ENCODE data around the gene TPCN2. TPM values are rescaled to one million over a fixed set of nuclear protein-coding genes. Genes with fewer than 3 reads are reported as not detected.

The TPCN2 gene
- polyA plus RNA-seq, 3 donors, result 13.4 to 21.5 (median 15.1) TPM

DNA sequence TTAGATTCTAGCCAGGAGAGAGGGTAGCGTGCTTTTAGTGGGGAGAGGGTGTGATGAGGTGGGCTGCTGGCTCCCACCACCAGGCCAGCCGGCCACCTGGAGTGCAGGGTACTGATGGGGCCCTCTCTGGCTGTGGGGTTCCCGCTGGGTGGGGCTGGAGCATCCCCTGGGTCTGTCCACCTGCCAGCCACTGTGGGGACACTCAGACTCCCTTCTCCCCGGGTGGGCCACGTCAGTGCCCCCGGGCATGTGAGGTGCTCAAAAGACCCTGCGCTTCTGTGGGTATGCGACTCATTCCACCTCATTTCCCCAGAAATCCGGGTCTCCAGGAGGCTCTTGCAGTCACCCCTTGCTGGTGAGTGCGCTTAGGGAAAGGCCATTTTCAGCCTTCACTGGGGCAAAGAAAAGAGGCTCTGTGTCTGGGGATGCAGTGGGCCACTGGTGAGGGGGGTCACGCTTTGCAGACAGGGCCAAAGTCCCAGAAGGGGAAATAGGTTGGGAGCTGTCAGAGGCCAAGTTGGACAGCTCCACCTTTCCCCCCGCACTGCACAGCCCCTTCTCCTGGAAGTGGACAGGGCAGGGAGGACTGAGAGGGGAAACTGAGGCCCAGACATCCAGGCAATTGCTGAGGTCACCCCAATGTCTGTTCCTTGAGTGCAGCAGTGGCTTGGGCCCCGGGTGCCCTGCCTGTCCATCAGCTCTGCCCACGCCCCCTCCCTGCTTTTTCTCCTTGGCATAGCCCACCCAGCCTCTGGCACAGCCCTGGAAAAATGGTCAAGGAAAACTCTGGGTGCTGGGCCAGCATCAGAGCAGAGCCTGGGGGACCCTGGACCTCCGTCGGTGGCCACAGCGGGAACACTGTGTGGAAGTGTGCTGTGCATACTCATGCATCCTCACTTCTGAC is 53.3 kb downstream of the TPCN2 start:
- no peak for DNase-seq (ENCODE audit: extremely low read depth in 1 of 11, low read depth in 9 of 11, low spot score in 4 of 11)

DNA sequence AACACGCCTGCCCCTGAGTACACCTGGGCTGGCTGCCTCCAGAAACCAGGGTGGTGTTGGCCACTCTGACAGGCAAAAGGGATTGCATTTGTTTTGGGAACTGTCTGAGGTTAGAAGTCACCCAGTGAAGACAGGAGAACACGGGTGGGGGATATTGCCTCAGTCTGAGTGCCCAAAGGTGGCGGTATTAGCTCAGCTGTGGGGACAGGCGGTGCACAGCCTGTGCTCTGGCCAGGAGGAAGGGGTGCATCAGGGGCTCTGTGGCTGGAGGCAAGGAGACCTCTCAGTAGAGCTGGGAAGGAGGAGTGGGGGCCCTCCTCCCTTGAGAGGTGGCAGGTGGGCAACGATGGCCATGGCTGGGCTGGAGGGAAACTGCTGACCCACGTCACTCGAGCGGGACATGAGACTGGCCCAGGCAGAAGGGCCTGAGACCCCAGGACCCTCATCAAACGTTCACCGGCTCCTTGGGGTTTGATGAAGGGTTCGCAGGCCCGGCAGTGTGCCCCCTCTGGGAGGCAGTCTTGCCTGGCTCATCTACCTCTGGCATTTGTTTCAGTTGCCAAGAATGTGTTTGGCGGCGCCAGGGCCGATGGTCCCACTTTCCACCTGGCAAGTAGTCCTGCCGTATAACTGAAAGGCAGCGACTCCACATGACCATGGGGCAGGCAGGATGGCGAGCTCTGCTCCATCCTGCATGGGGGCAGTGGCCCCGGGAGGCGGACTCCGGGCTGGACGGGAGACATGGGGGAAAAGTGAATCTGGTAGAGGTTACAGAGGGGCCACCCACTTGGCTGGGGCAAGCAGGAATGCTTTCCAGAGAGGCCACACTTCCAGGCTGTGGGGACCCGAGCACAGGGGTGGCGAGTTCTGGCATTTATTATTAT is 54.2 kb downstream of the TPCN2 start:
- DNase-seq (ENCODE audit: extremely low read depth in 1 of 11, low read depth in 9 of 11, low spot score in 4 of 11), result no peak

DNA sequence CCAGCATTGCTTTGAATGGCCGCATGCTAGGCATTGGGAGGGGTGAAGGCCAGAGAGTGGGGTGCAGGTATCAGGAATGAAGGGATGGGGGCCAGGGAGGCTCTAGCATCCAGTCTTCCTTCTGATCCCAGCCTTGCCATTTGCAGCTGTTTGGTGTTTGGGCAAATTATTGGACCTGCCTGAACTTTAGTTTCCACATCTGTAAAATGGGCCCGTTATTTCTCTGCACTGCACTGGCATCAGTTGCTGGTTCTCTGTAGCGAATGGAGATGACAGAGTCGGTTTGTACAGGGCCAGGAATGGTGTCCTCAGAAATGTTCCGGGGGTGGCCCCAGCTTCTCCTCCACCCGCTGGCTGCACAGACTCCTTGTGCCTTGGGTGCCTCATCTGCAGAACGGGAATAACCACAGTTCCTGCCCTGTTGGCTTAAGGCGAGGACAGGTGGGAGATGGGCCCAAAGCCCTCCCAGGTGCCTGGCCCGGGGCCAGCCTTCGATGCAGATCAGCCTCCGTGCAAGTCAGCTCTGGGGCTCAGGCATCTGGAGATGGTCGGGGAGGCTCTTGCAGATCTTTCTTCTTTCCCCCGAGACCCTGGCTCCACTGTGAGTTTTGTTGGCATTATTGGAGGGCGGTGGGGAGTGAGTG is 55.6 kb downstream of the TPCN2 start:
- no peak for DNase-seq (ENCODE audit: extremely low read depth in 1 of 11, low read depth in 9 of 11, low spot score in 4 of 11)

DNA sequence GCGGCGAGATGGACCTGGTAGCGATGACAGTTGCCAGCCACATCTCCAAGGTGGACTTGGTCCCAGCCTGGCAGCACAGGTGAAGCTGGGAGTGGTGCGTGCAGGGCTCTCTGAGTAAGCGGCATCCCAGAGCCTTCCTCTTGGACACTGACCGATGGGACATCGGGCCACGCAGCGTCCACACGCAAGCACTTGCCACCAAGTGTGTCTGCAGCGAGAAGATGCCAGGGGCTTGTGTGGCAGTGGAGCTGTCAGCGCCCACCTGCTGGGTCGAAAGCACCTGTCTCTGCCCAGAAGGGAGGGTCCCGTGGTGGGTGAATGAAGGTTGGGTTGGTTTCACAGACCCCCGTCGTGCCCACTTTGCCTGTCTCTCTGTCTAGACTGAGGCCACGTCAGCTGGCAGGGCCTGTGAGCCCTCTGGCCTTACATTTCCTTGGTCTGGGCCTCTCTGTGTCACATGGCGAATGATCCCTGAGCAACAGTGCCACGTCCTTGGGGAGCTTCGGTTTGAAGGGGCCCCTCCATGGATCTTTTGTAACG is 56.2 kb downstream of the TPCN2 start:
- DNase-seq (ENCODE audit: extremely low read depth in 1 of 11, low read depth in 9 of 11, low spot score in 4 of 11), result no peak

DNA sequence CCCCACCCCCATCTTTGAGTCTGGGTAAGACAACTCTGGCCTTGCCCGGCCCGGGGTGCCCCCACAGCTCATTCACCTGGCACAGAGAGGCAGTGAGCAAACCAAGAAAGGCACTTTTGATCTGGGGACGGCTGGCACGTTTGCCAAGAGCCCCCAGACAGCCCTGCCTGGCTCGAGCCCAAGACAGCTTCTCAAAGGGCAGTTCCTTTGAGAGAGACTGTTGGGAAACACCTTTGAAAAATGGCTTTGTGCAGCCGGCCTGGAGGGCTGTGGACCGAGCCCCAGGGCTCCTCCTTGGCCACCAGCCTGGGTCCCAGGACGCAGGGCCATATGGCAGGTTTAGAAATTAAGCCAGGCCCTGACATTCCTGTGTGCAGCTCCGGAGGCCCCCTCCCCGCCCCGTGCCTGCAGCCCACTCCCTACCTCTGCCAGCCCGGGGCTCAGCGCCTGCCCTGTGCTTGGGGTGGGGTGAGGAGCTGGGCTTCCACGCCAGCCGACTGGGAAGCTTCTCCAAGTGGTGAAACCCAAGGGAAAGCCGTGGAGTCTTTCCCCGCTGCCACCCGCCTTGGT is 56.8 kb downstream of the TPCN2 start:
- DNase-seq (ENCODE audit: extremely low read depth in 1 of 11, low read depth in 9 of 11, low spot score in 4 of 11), result no peak

DNA sequence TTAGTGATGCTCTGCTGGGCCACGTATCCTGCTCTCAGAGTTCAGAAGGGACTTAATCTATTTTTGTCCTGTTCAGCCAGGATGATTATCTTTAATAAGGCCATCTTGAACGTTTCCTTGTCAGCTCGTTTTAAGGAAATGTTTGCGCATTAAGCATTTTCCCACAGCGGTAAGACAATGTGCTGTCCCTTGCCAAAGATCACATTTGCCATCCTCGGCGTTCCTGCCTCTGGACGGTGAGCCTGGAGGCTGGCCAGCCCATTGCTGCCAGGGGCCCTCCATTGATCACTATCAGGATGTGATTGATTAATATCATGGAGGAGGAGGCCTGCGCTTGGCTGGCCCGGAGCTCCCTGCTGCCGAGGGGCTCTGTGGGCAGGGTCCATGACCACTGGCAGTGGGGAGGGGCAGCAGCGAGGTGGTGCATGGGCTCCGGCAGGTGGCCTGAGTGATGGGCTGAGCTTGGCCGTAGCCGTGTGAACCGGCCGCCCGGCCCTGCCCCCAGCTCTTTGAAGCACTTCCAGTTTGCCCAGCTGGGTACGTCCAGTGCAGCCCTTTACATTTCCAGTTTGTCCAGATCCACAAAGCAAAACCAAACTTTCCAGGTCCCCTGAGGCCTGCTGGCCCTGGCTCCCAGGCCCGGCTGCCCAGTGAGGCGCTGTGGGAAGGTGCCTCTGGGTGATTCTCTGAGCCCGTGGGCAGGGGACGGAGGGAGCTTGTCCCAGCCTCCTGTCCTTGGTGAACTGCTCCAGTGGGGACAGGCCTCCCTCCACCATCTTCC is 57.5 kb downstream of the TPCN2 start:
- DNase-seq (ENCODE audit: extremely low read depth in 1 of 11, low read depth in 9 of 11, low spot score in 4 of 11), result no peak

DNA sequence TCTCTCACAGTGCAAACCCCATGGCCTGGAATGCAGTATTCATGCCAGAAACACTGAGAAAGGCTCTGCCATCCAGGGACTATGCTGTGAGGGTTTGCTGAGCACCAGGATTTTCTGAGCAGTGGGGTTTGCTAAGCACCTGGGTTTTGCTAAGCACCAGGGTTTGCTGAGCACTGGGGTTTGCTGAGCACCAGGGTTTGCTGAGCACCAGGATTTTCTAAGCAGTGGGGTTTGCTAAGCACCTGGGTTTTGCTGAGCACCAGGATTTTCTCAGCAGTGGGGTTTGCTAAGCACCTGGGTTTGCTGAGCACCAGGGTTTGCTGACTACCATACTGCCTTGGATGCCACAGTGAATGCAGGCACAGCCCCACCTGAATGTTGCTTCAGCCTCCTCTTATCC is 58.7 kb downstream of the TPCN2 start:
- DNase-seq (ENCODE audit: extremely low read depth in 1 of 11, low read depth in 9 of 11, low spot score in 4 of 11), result no peak

DNA sequence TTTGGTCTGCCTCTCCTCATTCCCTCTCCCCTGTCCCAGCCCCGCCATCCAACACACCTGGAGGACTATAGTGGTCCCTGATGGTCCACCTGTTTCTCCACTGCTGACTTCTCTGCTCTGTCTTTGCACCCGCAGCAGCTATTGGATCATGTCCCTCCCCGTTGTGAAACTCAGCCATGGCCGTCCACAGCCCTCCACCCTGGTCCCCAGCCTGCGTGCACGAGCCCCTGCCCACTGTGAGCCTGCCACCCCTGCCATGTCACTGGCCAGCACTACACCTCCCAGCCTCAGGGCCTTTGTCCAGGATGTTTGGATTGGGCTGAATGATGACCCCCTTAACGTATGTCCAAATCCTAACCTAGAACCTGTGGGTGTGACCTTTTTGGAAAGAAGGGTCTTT is 59.3 kb downstream of the TPCN2 start:
- DNase-seq (ENCODE audit: extremely low read depth in 1 of 11, low read depth in 9 of 11, low spot score in 4 of 11), result no peak

DNA sequence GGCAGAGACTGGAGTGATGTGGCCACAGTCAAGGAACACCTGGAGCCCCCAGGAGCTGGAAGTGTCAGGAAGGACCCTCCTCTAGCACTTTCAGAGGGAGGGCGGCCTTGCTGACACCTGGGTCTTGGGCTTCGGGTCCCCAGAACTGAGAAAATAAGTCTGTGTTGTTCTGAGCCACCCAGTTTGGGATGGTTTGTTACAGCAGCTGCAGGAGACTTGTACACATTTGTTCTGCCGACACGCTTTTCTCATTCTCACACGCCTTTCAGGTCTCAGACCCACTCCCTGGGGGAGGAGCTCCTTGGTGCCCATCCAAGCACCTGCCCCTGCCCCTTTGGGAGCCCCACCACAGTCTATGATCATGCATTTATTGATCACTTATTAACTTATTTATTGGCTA is 59.8 kb downstream of the TPCN2 start:
- no peak for DNase-seq (ENCODE audit: extremely low read depth in 1 of 11, low read depth in 9 of 11, low spot score in 4 of 11)

DNA sequence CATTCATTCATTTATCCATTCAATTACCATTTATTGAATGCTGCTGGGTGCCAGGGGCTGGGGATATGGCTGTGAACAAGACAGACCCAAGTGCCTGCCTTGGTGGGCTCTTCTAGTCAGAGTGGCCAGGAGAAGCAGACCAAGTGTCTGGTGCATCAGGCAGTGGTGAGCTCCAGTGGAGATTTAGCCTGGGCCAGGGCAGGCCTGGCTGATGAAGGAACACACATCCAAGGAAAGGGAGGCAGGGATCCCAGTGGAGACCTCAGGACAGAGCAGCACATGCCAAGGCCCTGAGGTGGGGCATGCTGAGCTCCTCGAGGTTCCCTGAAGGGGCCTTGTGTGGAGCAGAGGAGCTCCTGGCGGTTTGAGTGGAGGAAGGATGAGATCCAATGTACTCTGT is 60.4 kb downstream of the TPCN2 start:
- no peak for DNase-seq (ENCODE audit: extremely low read depth in 1 of 11, low read depth in 9 of 11, low spot score in 4 of 11)

DNA sequence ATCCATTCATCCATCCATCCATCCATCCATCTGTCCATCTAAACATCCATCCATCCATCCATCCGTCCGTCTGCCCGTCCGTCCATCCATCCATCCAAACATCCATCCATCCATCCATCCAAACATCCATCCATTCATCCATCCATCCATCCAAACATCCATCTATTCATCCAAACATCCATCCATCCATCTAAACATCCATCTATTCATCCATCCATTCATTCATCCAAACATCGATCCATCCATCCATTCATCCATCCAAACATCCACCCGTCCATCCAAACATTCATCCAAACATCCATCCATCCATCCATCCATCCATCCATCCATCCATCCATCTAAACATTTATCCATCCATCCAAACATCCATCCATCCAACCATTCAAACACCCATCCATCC is 61.7 kb downstream of the TPCN2 start:
- DNase-seq (ENCODE audit: extremely low read depth in 1 of 11, low read depth in 9 of 11, low spot score in 4 of 11), result no peak

DNA sequence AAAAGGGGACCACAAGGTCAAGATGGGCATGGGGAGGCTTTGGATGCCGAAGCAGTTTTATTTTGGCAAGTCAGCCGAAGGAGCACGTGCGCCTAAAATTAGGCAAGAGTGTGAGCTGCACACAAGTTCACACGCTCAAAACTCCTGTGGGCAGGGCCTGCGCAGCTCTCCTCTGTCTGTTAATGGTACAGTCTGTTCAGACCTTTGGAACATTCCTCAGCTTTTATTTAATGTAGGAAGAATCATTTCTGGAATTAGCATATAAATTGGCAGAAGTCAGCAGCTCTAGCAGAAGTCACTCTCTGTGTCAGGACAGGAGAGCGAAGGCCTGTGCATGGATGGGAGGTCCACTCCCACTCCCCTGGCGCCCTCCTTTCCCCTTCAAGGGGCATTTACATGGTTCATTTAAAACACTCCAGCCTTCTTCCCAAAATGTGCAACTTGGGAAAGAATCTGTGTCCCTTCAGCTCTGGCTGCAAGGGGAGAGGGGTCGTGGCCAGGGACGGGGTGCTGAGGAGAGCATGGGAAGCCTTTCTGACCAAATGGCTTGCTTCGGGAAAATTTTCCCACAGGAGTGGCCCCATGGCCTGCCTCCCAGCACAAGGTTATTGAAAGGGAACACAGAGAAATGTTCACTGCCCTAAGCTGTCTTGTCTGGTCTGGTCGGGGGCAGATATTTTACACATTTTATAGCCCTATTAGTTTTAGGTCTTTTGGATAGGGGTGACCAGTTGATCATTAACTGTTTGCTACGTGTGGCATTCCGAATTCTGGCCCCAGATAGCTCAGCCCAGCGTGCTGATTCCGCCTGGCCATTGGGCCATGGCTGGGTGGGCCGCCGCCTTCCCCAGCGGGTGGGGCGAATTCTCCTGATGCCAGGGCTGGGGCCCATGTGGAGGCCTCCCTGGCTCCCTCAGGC is 63.2 kb downstream of the TPCN2 start:
- DNase-seq (ENCODE audit: extremely low read depth in 1 of 11, low read depth in 9 of 11, low spot score in 4 of 11), result peak in 2 of 11 donors; percentile 53 to 65

DNA sequence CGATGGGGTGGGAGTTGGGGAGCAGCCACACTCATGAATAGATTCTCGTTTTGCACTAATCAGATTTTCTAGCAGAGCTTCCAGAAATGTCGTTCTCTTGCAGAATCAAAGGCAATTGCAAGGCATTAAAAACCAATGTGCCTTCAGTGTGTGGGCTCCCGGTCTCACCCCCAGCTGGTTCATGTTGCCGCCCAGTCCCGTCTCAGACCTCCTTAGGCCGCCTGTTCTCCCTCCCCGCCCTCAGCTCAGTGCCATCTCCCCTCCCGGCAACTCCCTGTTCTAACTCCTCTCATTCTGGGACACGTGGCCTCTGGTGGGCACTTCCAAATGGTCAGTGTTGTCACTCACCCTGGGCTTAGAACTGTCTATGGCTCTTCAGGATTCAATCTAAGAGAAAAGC is 64.5 kb downstream of the TPCN2 start:
- no peak for DNase-seq (ENCODE audit: extremely low read depth in 1 of 11, low read depth in 9 of 11, low spot score in 4 of 11)

DNA sequence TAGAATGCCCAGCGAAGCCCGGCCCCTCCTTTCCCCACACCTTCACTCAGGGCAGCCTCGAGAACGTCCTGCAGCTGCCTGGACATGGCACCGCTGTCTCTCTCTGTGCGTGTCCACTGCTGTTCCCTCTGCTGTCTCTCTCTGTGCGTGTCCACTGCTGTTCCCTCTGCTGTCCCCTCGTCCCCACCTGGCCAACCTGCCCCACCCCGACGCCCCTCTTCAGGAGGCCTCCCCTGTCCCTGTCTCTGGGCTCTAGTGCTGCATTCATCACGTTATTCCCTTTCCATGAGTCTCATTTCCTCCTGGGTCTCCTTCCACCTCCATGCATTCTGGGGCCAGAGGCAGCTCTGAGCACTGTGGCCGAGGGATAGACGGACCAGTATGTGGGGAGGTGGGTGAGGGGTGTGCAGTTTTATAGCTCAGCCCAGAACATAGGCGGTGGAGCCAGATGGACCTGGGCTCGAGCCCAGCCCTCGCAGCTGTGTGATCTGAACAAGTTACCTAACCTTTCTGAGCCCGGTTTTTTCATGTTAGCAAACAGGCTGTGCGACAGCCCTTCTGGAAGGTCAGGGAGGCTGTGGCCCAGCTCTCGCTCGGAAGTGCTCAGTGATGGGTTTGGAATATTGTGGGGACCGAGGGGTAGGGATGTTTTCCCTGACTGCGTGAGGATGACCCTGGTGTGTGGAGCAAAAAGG is 65.1 kb downstream of the TPCN2 start:
- DNase-seq (ENCODE audit: extremely low read depth in 1 of 11, low read depth in 9 of 11, low spot score in 4 of 11), result no peak

DNA sequence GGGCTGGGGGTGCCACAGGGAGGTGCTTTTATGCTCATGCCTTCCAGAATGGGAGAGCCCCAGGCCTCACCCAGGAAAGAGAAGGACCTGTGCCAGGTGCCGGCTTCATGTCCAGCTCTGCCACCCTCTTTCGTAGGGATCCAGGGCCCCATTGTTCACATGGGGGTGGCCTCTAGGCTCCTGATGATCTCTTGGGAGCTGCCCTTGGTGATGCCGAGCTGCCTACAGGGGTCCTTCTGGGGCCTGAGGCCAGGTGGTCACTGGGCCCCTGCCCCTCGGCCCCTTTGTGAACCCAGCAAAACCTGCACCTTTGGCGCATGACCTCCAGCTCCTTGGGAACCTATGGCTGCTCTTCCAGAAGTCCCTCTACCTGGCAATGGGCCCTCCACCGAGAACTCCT is 65.6 kb downstream of the TPCN2 start:
- DNase-seq (ENCODE audit: extremely low read depth in 1 of 11, low read depth in 9 of 11, low spot score in 4 of 11), result no peak

DNA sequence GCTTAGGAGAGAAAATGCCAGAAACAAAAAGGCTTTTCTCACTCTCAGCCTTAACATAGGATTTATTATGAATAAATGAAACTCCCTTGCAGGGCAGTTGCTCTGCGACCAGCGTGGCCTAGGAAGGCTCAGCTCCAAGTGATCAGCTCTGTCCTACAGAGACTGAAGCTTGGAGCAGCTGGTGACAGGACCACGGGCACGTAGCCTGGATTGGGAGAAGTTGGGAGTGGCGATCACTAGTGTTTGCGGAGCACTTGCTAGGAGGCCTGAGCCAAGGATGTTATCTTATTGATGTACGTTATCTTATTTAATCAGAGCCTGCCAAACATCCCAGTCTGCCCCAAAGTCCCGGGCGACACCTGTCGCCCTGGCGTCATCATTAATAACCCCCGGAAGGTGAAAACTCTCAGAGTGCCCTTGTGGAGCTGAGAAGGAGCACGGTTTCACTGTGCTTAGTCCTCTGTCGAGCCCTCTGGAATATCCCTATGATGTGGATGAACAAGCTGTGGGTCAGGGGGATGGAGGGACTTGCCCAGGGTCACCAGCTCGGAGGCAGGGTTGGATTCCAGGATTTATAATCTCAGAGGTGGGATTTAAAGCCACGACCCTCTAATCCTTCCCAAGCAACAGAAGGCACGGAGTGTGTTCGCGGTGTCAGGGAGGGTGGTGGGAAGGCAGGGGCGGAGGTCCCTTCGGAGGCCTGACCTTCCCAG is 66.2 kb downstream of the TPCN2 start:
- DNase-seq (ENCODE audit: extremely low read depth in 1 of 11, low read depth in 9 of 11, low spot score in 4 of 11), result no peak

All from renal cortex interstitium (tissue), 11 donors.